BLaER1 treated with 17β-estradiol and CSF1 and Interleukin-3, amounts not matched to agents 10 nM and 100 nM (cell line): ENCODE measurements around the gene ING2.

Source experiments
- H3K27ac ChIP-seq, 11 experiments: shearing (Covaris generic); formaldehyde crosslinking; 2 replicates each; pipeline ENCODE4 v1.8.1; 2022
- H3K27me3 ChIP-seq, 11 experiments: shearing (Covaris generic); formaldehyde crosslinking; 2 replicates each; pipeline ENCODE4 v1.8.1; 2022
- H3K36me3 ChIP-seq, 11 experiments: shearing (Covaris generic); formaldehyde crosslinking; 2 replicates each; pipeline ENCODE4 v1.8.1; 2022
- H3K4me1 ChIP-seq, 10 experiments: shearing (Covaris generic); formaldehyde crosslinking; 2 replicates each; pipeline ENCODE4 v1.8.1; 2022
- H3K4me2 ChIP-seq, 11 experiments: shearing (Covaris generic); formaldehyde crosslinking; 2 replicates each; pipeline ENCODE4 v1.8.1; 2022
- H3K4me3 ChIP-seq, 10 experiments: shearing (Covaris generic); formaldehyde crosslinking; 2 replicates each; pipeline ENCODE4 v1.8.1; 2022
- H3K9ac ChIP-seq, 11 experiments: shearing (Covaris generic); formaldehyde crosslinking; 2 replicates each; pipeline ENCODE4 v1.8.1; 2022
- H3K9me3 ChIP-seq, 11 experiments: shearing (Covaris generic); formaldehyde crosslinking; replicated peaks in 1 of 11; 2 replicates each; pipeline ENCODE4 v1.8.1; 2022
- H4K20me1 ChIP-seq, 11 experiments: shearing (Covaris generic); formaldehyde crosslinking; 2 replicates each; pipeline ENCODE4 v1.8.1; 2022
- Cebpa-rat ChIP-seq, 11 experiments: shearing (Covaris generic); IDR thresholded peaks; 2 replicates each; pipeline ENCODE4 v1.8.1; 2022

The ING2 gene

GRCh38 chr4:183505611-183506388 lies 942 bp downstream of the ING2 start:
- H3K4me3 ChIP-seq = peak overlapping the region; percentile 83 to 99 (median 96)
- peaks cover 0 to 29% (median 0%) of the 10 kb centered on the region in 11 experiments; a peak in 9 of 22 replicates for H4K20me1 ChIP-seq

DNA sequence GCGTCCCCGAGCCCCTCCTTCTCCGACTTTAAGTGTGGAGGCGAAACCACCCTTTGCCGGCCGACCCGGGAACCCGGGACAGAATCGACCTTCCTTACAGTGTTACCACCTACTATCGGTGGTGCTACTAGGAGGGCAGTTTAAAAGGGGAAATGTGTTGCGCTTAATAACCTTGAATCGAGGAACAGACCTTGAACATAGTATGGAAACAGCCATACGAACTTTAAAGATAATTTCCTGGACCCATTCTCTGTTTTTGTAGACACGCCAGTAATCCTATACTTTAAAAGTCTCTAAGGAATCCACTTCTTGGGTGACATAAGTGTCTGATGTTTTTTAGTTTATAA lies 1.5 kb downstream of the ING2 start:
- TF ChIP-seq Cebpa-rat (IDR thresholded peaks at IDR 0.05) = no peak
- Histone ChIP-seq H3K27me3 (no peaks in the 10 kb centered on the region), H3K9me3 (no peaks in the 10 kb centered on the region), H3K4me1 (peaks cover 17 to 50% (median 28%) of the 10 kb centered on the region in 10 experiments), H3K4me3 (peak overlapping the region; percentile 83 to 99 (median 96)), H3K4me2 (peak overlapping the region; percentile 65 to 92 (median 75)), H3K27ac (peak overlapping the region; percentile 86 to 97 (median 92)), H3K9ac (peak overlapping the region; percentile 86 to 96 (median 91)), H3K36me3 (peaks cover 12 to 15% (median 13%) of the 10 kb centered on the region in 11 experiments), H4K20me1 (peaks cover 0 to 29% (median 0%) of the 10 kb centered on the region in 11 experiments; a peak in 9 of 22 replicates)

More at GRCh38 chr4:183505611-183506388, 942 bp downstream of the ING2 start:
- no peak for TF ChIP-seq Cebpa-rat (IDR thresholded peaks at IDR 0.05)
- no peaks in the 10 kb centered on the region for H3K27me3 ChIP-seq
- peak overlapping the region; percentile 86 to 96 (median 91) for H3K9ac ChIP-seq
- peak overlapping the region; percentile 86 to 97 (median 92) for H3K27ac ChIP-seq
- peak overlapping the region; percentile 74 to 92 (median 80) for H3K4me2 ChIP-seq
- H3K36me3 ChIP-seq = peaks cover 7 to 10% (median 8%) of the 10 kb centered on the region in 11 experiments
- H3K9me3 ChIP-seq = no peaks in the 10 kb centered on the region
- peaks cover 17 to 56% (median 28%) of the 10 kb centered on the region in 10 experiments for H3K4me1 ChIP-seq

DNA sequence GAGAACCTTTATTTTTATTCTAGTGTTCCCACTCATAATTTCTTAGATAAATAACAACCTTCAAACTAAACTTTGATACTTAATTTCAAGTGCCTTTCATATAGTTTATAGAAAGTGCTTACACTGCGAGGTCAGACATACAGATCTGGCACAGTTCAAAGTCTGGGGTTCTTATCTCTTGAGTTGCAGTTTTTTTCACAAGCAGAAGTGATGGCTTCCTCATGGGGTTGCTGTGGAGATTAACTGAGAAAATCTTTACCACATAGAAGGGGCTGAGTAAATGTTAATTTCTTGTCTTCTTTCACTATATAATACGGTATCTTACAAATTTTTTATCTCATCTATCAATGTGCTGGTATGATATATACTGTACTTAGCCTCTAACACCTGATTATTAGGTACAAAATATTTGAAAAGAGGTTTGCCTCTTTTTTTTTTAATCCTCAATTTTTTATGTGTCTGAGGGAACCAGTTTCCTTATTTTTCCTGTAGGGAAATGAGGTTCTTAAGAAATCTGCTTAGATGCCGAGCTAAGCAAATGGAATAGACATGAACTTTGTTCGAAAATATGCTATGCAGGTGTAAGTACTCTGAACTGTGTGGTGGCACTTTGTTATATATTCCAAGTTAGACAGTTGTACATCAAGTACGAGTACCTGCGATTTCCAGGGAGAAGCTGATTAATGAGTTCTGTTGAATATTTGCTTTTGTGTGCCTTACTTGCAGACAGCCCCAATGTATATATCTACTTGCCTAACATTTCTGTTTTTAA lies 3.3 kb downstream of the ING2 start:
- no peak for TF ChIP-seq Cebpa-rat (IDR thresholded peaks at IDR 0.05)
- H3K27ac ChIP-seq = peak overlapping the region in 3 of 11 experiments; percentile 13 to 53 (median 16); a peak in 3 of 22 replicates

DNA sequence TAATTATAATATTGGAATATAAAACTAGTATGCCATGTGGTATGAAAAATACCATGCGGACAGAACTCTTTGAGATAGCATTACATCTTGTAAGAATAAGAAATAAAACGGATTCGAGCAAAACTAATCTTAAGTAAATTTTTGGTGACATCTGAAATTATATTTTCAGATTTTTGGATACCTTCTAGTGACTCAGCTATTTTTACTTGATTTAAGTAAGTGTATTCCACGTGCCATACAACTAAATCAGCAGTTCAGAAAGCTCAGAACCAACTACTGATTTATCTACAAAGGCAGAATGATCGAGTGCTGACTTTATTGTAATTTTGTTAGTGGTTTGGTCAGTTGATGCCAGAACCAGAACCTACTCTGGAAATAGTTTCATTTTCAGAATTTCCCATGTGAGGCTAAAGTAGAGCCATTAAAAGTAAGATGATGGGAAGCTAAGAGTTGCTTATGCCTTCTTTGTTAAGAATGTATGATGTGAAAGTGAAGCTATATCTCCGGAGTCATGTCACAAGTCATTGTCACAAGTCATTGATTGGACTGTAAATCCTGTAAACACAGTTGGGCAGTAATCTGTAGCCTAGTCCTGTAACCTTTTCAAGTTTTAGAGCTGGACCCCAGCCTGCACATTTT lies 4.0 kb downstream of the ING2 start:
- Histone ChIP-seq H3K36me3 (peaks cover 27 to 40% (median 34%) of the 10 kb centered on the region in 11 experiments), H4K20me1 (peaks cover 0 to 29% (median 0%) of the 10 kb centered on the region in 11 experiments; a peak in 9 of 22 replicates), H3K27me3 (no peaks in the 10 kb centered on the region), H3K4me1 (peaks cover 0 to 29% (median 9%) of the 10 kb centered on the region in 10 experiments; a peak in 11 of 20 replicates), H3K9me3 (no peaks in the 10 kb centered on the region), H3K27ac (peak overlapping the region in 2 of 11 experiments; percentile 16 to 53; a peak in 2 of 22 replicates), H3K9ac (peak overlapping the region in 2 of 11 experiments; percentile 16 to 26; a peak in 2 of 22 replicates), H3K4me2 (peak overlapping the region in 3 of 11 experiments; percentile 62 to 74 (median 65); a peak in 5 of 22 replicates), H3K4me3 (no peak overlapping the region)
- TF ChIP-seq Cebpa-rat (IDR thresholded peaks at IDR 0.05) = no peak

More for the DNA sequence above, 3.3 kb downstream of the ING2 start:
- Histone ChIP-seq H3K4me3 (no peak overlapping the region), H4K20me1 (peaks cover 0 to 29% (median 0%) of the 10 kb centered on the region in 11 experiments; a peak in 9 of 22 replicates), H3K36me3 (peaks cover 20 to 33% (median 31%) of the 10 kb centered on the region in 11 experiments), H3K9me3 (no peaks in the 10 kb centered on the region), H3K4me1 (peaks cover 5 to 33% (median 12%) of the 10 kb centered on the region in 10 experiments), H3K9ac (peak overlapping the region in 3 of 11 experiments; percentile 16 to 26 (median 23); a peak in 2 of 22 replicates), H3K4me2 (peak overlapping the region in 3 of 11 experiments; percentile 62 to 74 (median 65); a peak in 5 of 22 replicates), H3K27me3 (no peaks in the 10 kb centered on the region)

DNA sequence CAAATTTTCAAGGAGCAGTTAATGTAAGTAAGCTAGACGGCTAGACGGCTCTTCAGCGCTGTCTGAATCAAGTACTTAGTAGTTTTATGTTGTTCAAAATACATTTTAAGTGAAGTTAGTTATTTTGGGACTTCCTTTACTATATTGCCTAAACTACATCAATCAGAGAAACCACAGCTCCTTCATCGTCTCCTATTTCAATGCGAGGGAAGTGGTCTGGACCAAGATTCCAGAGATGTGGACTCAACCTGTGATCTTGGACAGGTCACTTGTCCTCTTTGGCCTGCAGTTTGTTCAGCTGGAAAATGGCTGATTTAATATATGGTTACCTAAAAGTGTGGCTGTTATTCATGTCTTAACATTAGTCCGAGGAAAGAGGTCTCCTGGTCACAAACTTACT lies 10.6 kb downstream of the ING2 start:
- Histone ChIP-seq H3K36me3 (peaks cover 23 to 39% (median 32%) of the 10 kb centered on the region in 11 experiments), H3K9me3 (no peaks in the 10 kb centered on the region), H3K4me2 (peak overlapping the region in 10 of 11 experiments; percentile 14 to 63 (median 50); a peak in 19 of 22 replicates), H4K20me1 (no peaks in the 10 kb centered on the region), H3K27ac (no peak overlapping the region; a peak in 1 of 22 replicates), H3K4me1 (peaks cover 10 to 15% (median 12%) of the 10 kb centered on the region in 10 experiments; a peak in 18 of 20 replicates), H3K9ac (no peak overlapping the region), H3K4me3 (no peak overlapping the region), H3K27me3 (no peaks in the 10 kb centered on the region)
- TF ChIP-seq Cebpa-rat (IDR thresholded peaks at IDR 0.05) = no peak

DNA sequence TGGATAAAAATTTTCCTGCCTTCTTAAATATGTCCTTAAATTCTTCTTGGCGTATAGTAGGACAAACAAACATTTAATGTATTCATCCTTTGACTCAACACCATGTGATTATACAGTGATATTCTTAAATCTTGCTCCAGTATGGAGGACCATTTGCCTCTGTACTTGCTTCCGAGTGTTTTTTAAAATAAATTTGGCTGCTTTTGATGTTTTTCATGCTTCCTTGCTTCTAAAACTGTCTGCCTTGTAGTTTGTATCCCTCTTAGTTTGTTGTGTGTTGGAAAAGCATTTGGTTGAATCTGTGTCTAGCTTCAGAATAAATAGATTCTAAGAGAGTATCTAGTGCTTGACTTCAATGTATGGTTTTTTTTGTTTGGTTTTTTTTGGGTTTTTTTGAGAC lies 12.3 kb downstream of the ING2 start:
- Histone ChIP-seq H3K36me3 (peaks cover 10 to 21% (median 14%) of the 10 kb centered on the region in 11 experiments; a peak in 17 of 22 replicates), H3K4me1 (peaks cover 10 to 15% (median 12%) of the 10 kb centered on the region in 10 experiments; a peak in 18 of 20 replicates)
- TF ChIP-seq Cebpa-rat (IDR thresholded peaks at IDR 0.05) = no peak

DNA sequence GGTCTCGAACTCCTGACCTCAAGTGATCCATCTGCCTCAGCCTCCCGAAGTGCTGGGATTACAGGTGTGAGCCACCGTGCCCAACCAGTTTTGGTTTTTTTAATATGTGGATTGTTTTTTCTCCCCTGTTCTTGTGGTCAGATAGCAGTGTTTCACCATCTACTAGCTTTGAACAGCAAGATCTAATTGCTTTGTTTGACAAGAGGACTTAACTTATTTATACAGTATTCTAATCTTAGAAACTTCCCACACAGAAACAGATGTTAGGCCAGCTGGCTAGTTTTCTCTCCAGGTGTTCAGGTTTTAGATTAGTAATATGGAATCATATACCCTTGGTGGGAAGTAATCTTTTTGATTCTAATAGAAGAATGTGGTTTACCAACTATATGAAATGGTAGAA lies 12.9 kb downstream of the ING2 start:
- TF ChIP-seq Cebpa-rat (IDR thresholded peaks at IDR 0.05) = no peak
- Histone ChIP-seq H4K20me1 (no peaks in the 10 kb centered on the region), H3K4me3 (no peak overlapping the region), H3K4me1 (peaks cover 10 to 15% (median 12%) of the 10 kb centered on the region in 10 experiments; a peak in 18 of 20 replicates), H3K4me2 (no peak overlapping the region), H3K27me3 (no peaks in the 10 kb centered on the region), H3K9ac (no peak overlapping the region), H3K9me3 (no peaks in the 10 kb centered on the region), H3K36me3 (peaks cover 5 to 15% (median 9%) of the 10 kb centered on the region in 11 experiments; a peak in 14 of 22 replicates), H3K27ac (no peak overlapping the region)

More for the DNA sequence above, 12.3 kb downstream of the ING2 start:
- Histone ChIP-seq H3K4me2 (no peak overlapping the region), H3K9ac (no peak overlapping the region), H4K20me1 (no peaks in the 10 kb centered on the region), H3K27ac (no peak overlapping the region), H3K27me3 (no peaks in the 10 kb centered on the region), H3K9me3 (no peaks in the 10 kb centered on the region), H3K4me3 (no peak overlapping the region)

GRCh38 chr4:183522821-183523220 lies 18.0 kb downstream of the ING2 start:
- H3K27ac ChIP-seq = no peak overlapping the region
- H3K4me2 ChIP-seq = no peak overlapping the region
- no peak for TF ChIP-seq Cebpa-rat (IDR thresholded peaks at IDR 0.05)
- no peaks in the 10 kb centered on the region for H3K27me3 ChIP-seq
- H4K20me1 ChIP-seq = no peaks in the 10 kb centered on the region
- H3K4me1 ChIP-seq = no peaks in the 10 kb centered on the region
- no peak overlapping the region for H3K9ac ChIP-seq
- no peak overlapping the region for H3K4me3 ChIP-seq
- no peaks in the 10 kb centered on the region for H3K36me3 ChIP-seq
- H3K9me3 ChIP-seq = 0 out of 22 replicates have a peak, but pooled peaks cover 0 to 4% (median 0%) of the 10 kb centered on the region in 11 experiments
